SK-N-SH treated with all-trans-retinoic acid at 6 μM for 48 hours (cell line): Measurements from ENCODE around the gene GMIP.
A peak's percentile ranks its signal among the peaks of the same experiment; 100 is the strongest.
"Not testable (repeated sequence)": the region's sequence is repeated elsewhere in the genome, so short reads cannot be mapped to it uniquely, and the experiment has no call there.

ENCODE experiments used
- ATAC-seq: fragments of 200-7000 bp; cut with Tn5 transposase; 3 replicates; pipeline ENCODE4 v1.9.1; 2020; ENCODE audit warnings: mild to moderate bottlenecking, moderate library complexity
- ARNTL ChIP-seq: fragments of 450-650 bp; formaldehyde crosslinking; IDR thresholded peaks from 2 replicates; pipeline ENCODE4 v1.5.0; 2020; ENCODE audit warnings: low read depth, mild to moderate bottlenecking, moderate library complexity, borderline replicate concordance
- BACH2 ChIP-seq: fragments of 250-450 bp; sonication (Bioruptor Pico); IDR thresholded peaks from 2 replicates; pipeline ENCODE4 v1.9.0; 2021; ENCODE audit warnings: mild to moderate bottlenecking, borderline replicate concordance
- CREB5 ChIP-seq: fragments of 250-450 bp; sonication (Bioruptor Pico); IDR thresholded peaks from 2 replicates; pipeline ENCODE4 v1.5.1; 2020; ENCODE audit warnings: low read depth, mild to moderate bottlenecking, moderate library complexity
- CSDC2 ChIP-seq: fragments of 250-450 bp; sonication (Bioruptor Pico); IDR thresholded peaks from 2 replicates; pipeline ENCODE4 v1.5.0; 2020; ENCODE audit warnings: mild to moderate bottlenecking, moderate library complexity
- GLIS3 ChIP-seq: fragments of 250-450 bp; sonication (Bioruptor Pico); IDR thresholded peaks from 2 replicates; pipeline ENCODE4 v1.5.0; 2020; ENCODE audit warnings: mild to moderate bottlenecking, moderate library complexity
- ISL1 ChIP-seq: fragments of 250-450 bp; sonication (Bioruptor Pico); IDR thresholded peaks from 2 replicates; pipeline ENCODE4 v2.1.2; 2022; ENCODE audit warnings: mild to moderate bottlenecking, moderate library complexity
- OSR1 ChIP-seq: fragments of 250-450 bp; sonication (Bioruptor Pico); IDR thresholded peaks from 2 replicates; pipeline ENCODE4 v1.8.0; 2022; ENCODE audit warnings: moderate library complexity, mild to moderate bottlenecking, inconsistent platforms
- POU6F1 ChIP-seq: fragments of 250-450 bp; sonication (Bioruptor Pico); IDR thresholded peaks from 2 replicates; pipeline ENCODE4 v1.8.0; 2021; ENCODE audit warnings: low read depth, mild to moderate bottlenecking, moderate library complexity, borderline replicate concordance
- PPARA ChIP-seq: fragments of 250-450 bp; sonication (Bioruptor Pico); IDR thresholded peaks from 2 replicates; pipeline ENCODE4 v1.5.0; 2020; ENCODE audit warnings: mild to moderate bottlenecking, borderline replicate concordance
- RARB ChIP-seq: fragments of 250-450 bp; sonication (Bioruptor Pico); IDR thresholded peaks from 2 replicates; pipeline ENCODE4 v1.8.0; 2021; ENCODE audit warnings: mild to moderate bottlenecking, moderate library complexity
- TCF4 ChIP-seq: fragments of 250-450 bp; sonication (Bioruptor Pico); IDR thresholded peaks from 2 replicates; pipeline ENCODE4 v1.8.0; 2021; ENCODE audit warnings: mild to moderate bottlenecking, moderate library complexity, borderline replicate concordance
- TOX ChIP-seq: fragments of 250-450 bp; sonication (Bioruptor Pico); IDR thresholded peaks from 2 replicates; pipeline ENCODE4 v1.8.0; 2021; ENCODE audit warnings: mild to moderate bottlenecking, moderate library complexity, borderline replicate concordance
- TSHZ2 ChIP-seq: fragments of 250-450 bp; sonication (Bioruptor Pico); IDR thresholded peaks from 2 replicates; pipeline ENCODE4 v1.5.0; 2020; ENCODE audit warnings: mild to moderate bottlenecking, moderate library complexity
- ZC3H10 ChIP-seq: fragments of 250-450 bp; sonication (Bioruptor Pico); IDR thresholded peaks from 2 replicates; pipeline ENCODE4 v1.5.1; 2021; ENCODE audit warnings: mild to moderate bottlenecking, moderate library complexity
- ZFP3 ChIP-seq: fragments of 250-450 bp; sonication (Bioruptor Pico); IDR thresholded peaks from 2 replicates; pipeline ENCODE4 v1.5.0; 2020; ENCODE audit warnings: mild to moderate bottlenecking, moderate library complexity
- ZFP30 ChIP-seq: fragments of 450-650 bp; formaldehyde crosslinking; IDR thresholded peaks from 2 replicates; pipeline ENCODE4 v1.5.0; 2022; ENCODE audit warnings: mild to moderate bottlenecking, moderate library complexity
- ZNF70 ChIP-seq: fragments of 450-650 bp; formaldehyde crosslinking; IDR thresholded peaks from 2 replicates; pipeline ENCODE4 v1.5.0; 2020; ENCODE audit warnings: mild to moderate bottlenecking, moderate library complexity
- ZNF8 ChIP-seq: fragments of 450-650 bp; formaldehyde crosslinking; IDR thresholded peaks from 2 replicates; pipeline ENCODE4 v1.5.0; 2020; ENCODE audit warnings: mild to moderate bottlenecking, moderate library complexity
- TF ChIP-seq, protein P1 (sequence below): fragments of 250-450 bp; sonication (Bioruptor Pico); IDR thresholded peaks from 2 replicates; pipeline ENCODE4 v1.5.1; 2021; ENCODE audit warnings: mild to moderate bottlenecking, moderate library complexity

GMIP gene

DNA sequence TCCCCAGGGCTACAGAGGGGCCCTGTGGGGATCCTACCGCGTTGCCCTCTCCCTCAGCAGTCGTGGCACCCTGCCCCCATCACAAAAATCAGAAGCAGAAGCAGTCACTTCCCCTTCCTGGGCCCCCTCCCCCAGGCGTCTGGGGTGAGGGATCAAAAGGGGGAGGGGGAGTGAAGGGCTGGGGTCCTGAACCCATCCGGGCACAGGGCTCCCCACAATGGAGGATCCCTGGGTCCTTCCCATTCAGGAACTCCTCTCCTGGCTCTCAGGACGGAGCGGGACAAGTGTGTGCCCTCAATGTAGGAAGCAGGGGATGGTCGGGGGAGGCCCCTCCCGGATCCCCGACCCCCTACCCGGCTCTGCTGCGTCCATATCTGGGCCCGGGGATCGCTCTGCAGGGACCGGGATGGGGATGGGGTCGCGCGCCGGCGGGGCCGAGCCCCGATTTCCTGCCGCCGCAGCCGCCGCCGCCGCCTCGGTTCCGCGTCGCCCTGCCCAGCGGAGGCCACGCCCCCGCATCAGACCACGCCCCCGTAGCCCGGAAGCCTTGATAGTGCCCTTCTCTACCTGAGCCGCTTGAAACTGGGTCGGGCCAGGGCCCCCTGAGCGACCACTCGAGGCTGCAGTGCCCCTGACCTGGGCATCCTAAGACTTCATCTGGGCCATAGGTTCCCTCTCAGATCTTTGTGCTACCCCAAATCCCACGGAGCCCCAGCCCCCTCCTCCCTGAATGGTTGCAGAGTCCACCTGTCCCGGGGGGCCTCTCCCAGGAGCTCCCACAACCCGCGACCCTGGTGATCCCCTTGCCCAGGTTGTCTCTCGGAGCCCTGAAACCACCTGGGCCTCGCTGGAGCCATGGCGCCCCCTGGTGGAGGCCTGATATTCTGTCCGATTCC lies at the start of gene GMIP:
Gene GMIP (minus strand): TSS at position 500 of the 896 bp plus-strand sequence. CDS start 128 bp downstream, at position 372.
- peak; percentile 84 for ATAC-seq
- TF ChIP-seq ISL1 (CRISPR knock-in tag) = no peak
- no peak for TF ChIP-seq CREB5 (CRISPR knock-in tag)
- no peak for TF ChIP-seq POU6F1
- no peak for TF ChIP-seq ZNF70
- TF ChIP-seq ZNF8 (CRISPR knock-in tag) = no peak
- no peak for TF ChIP-seq ZFP30 (CRISPR knock-in tag)
- TF ChIP-seq, protein P1, sequence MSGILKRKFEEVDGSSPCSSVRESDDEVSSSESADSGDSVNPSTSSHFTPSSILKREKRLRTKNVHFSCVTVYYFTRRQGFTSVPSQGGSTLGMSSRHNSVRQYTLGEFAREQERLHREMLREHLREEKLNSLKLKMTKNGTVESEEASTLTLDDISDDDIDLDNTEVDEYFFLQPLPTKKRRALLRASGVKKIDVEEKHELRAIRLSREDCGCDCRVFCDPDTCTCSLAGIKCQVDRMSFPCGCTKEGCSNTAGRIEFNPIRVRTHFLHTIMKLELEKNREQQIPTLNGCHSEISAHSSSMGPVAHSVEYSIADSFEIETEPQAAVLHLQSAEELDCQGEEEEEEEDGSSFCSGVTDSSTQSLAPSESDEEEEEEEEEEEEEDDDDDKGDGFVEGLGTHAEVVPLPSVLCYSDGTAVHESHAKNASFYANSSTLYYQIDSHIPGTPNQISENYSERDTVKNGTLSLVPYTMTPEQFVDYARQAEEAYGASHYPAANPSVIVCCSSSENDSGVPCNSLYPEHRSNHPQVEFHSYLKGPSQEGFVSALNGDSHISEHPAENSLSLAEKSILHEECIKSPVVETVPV (CRISPR knock-in tag) = 0 out of 2 replicates have a peak, but pooled peaks have one; percentile 33

DNA sequence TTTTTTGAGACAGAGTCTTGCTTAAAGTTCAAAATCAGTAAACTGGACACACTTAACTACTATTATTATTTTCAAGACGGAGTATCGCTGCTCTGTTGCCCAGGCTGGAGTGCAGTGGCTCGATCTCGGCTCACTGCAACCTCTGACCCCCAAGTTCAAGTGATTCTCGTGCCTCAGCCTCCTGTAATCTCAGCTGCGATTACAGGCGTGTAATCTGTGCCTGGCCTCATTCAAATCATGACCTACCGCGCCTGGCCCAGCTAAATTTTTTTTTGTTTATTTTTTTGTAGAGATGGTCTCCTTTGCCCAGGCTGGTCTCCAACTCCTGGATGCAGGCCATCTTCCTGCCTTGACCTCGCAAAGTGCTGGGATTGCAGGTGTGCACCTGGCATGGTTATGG lies 48.2 kb upstream of the GMIP start:
- TF ChIP-seq ZNF70 (no peak), ZC3H10 (CRISPR knock-in tag) (no peak), ZFP3 (CRISPR knock-in tag) (no peak), ARNTL (CRISPR knock-in tag) (no peak), CREB5 (CRISPR knock-in tag) (no peak), OSR1 (CRISPR knock-in tag) (no peak), GLIS3 (no peak), PPARA (CRISPR knock-in tag) (no peak), RARB (CRISPR knock-in tag) (no peak), TSHZ2 (CRISPR knock-in tag) (no peak)
- ATAC-seq = no peak

GRCh38 chr19:19689023-19689422 lies 45.6 kb upstream of the GMIP start:
- ATAC-seq = not testable (repeated sequence)

DNA sequence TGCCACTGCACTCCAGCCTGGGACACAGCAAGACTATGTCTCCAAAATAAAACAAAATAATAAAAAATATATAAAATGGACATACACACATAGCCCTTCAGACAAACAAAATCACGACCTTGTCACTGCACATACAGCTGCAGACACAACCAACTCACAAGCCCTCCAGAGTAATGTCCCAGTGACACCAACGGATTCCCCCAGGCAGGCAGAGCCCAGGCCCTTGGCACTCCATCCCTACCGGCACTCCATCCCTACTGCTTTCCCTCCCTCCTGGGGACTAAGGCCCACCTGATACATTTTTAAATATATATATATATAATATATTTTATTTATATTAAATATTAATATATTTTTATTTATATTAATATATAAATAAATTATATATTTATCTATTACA lies 43.6 kb upstream of the GMIP start:
- ATAC-seq = no peak
- TF ChIP-seq TSHZ2 (CRISPR knock-in tag) (no peak), TCF4 (CRISPR knock-in tag) (no peak), ISL1 (CRISPR knock-in tag) (no peak), ZNF8 (CRISPR knock-in tag) (no peak), BACH2 (CRISPR knock-in tag) (no peak), CREB5 (CRISPR knock-in tag) (no peak), ARNTL (CRISPR knock-in tag) (no peak), TOX (no peak), CSDC2 (no peak)
- TF ChIP-seq, protein P1 (CRISPR knock-in tag) = no peak
- TF ChIP-seq, all 23 proteins: peak for 0
